GM06990 (cell line): Measurements from ENCODE around the gene LANCL3.

Experiments used
- DNase-seq: peaks from one replicate; pipeline ENCODE4 v3.0.0-alpha.2; 2011; ENCODE audit not compliant: insufficient read length; ENCODE audit errors: extremely low read depth
- H3K27me3 ChIP-seq: replicated peaks from 2 replicates; pipeline ENCODE4 v1.6.0; 2011; ENCODE audit warnings: low read length; ENCODE audit not compliant: control insufficient read depth, insufficient read depth
- H3K36me3 ChIP-seq: 2 replicates; pipeline ENCODE4 v1.5.1; 2011; ENCODE audit warnings: low read length; ENCODE audit not compliant: control insufficient read depth, insufficient read depth
- H3K4me3 ChIP-seq: replicated peaks from 2 replicates; pipeline ENCODE4 v1.5.1; 2011; ENCODE audit warnings: low read depth, mild to moderate bottlenecking, control low read depth, low read length
- CTCF ChIP-seq: IDR thresholded peaks from 2 replicates; pipeline ENCODE4 v1.5.1; 2011; ENCODE audit warnings: low read length, control low read depth, mild to moderate bottlenecking, inconsistent platforms; ENCODE audit not compliant: insufficient read depth, poor library complexity, severe bottlenecking

Gene LANCL3

GRCh38 chrX:37701588-37701987 lies 130.1 kb downstream of the LANCL3 start:
- no peak for TF ChIP-seq CTCF
- no peak for DNase-seq
- no peak overlapping the region for H3K4me3 ChIP-seq

GRCh38 chrX:37711991-37712390 lies 140.5 kb downstream of the LANCL3 start:
- DNase-seq, result no peak

More at GRCh38 chrX:37701588-37701987, 130.1 kb downstream of the LANCL3 start:
- Histone ChIP-seq H3K36me3 (no peaks in the 10 kb centered on the region), H3K27me3 (no peaks in the 10 kb centered on the region)

GRCh38 chrX:37712458-37712857 lies 141.0 kb downstream of the LANCL3 start:
- DNase-seq, result no peak
- no peaks in the 10 kb centered on the region for H3K36me3 ChIP-seq
- no peaks in the 10 kb centered on the region; the same call in 1 of the 2 replicates for H3K27me3 ChIP-seq
- H3K4me3 ChIP-seq, result no peak overlapping the region
- TF ChIP-seq CTCF, result no peak

More at GRCh38 chrX:37711991-37712390, 140.5 kb downstream of the LANCL3 start:
- no peak overlapping the region for H3K4me3 ChIP-seq
- TF ChIP-seq CTCF, result no peak
- no peaks in the 10 kb centered on the region; the same call in 1 of the 2 replicates for H3K27me3 ChIP-seq
- H3K36me3 ChIP-seq, result no peaks in the 10 kb centered on the region

GRCh38 chrX:37714479-37714878 lies 143.0 kb downstream of the LANCL3 start:
- H3K4me3 ChIP-seq, result no peak overlapping the region
- no peaks in the 10 kb centered on the region; the same call in 1 of the 2 replicates for H3K27me3 ChIP-seq
- TF ChIP-seq CTCF, result no peak
- no peak for DNase-seq
- no peaks in the 10 kb centered on the region for H3K36me3 ChIP-seq

- no peaks in the 10 kb centered on the region for H3K36me3 ChIP-seq
- no peak overlapping the region for H3K4me3 ChIP-seq
- H3K27me3 ChIP-seq, result no peaks in the 10 kb centered on the region
- DNase-seq, result no peak
- no peak for TF ChIP-seq CTCF
Measured at GRCh38 chrX:37716602-37717001, 145.1 kb downstream of the LANCL3 start.

GRCh38 chrX:37717708-37718107 lies 146.2 kb downstream of the LANCL3 start:
- Histone ChIP-seq H3K36me3 (no peaks in the 10 kb centered on the region), H3K4me3 (no peak overlapping the region), H3K27me3 (no peaks in the 10 kb centered on the region)
- no peak for TF ChIP-seq CTCF
- DNase-seq, result no peak
